OCI-LY1 (cell line): Measurements from ENCODE around the gene CLASRP.

Experiments used
- EZH2 ChIP-seq: fragments of 200-600 bp; sonication (generic), shearing (Covaris generic); IDR thresholded peaks from 2 replicates; pipeline ENCODE4 v1.8.0; 2017; ENCODE audit warnings: borderline replicate concordance, mixed run types, mild to moderate bottlenecking, antibody characterized with exemption, low read length, moderate library complexity, mixed read lengths
- TF ChIP-seq, protein P1 (sequence below): fragments of 200-600 bp; sonication (generic), shearing (Covaris generic); IDR thresholded peaks from 2 replicates; pipeline ENCODE4 v1.5.1; 2017; ENCODE audit warnings: mild to moderate bottlenecking, antibody characterized with exemption, low read length, moderate library complexity, mixed read lengths

DNA sequence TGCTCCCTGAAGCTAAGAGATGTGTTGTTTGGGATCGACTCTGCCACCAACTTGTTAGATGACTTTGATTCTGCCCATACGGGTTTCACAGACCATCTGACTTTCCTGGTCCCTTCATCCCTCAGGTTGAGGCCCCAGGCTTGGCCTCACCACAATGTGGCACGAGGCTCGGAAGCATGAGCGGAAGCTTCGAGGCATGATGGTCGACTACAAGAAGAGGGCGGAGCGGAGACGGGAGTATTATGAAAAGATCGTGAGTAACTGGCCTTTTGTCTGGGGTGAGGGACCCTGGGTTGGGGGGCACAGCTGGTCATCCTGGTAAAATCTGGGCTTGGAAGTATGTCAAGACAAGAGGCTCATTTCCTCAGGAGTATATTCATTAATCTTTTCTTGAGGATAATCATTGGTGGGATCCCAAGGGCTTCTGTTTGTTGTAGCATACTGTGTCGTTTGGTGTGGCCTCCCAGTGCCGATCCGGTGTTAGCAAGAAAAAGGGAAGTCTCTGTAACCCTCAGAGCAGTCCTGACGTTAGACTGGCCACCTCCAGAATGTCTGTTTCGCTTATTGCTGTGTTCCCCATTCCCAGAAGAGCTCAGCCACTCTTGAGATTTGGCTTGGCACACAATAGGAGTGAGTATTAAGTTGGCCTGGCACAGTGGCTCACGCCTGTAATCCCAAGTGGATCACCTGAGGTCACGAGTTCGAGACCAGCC lies 1.4 kb downstream of the CLASRP start:
- TF ChIP-seq, protein P1, sequence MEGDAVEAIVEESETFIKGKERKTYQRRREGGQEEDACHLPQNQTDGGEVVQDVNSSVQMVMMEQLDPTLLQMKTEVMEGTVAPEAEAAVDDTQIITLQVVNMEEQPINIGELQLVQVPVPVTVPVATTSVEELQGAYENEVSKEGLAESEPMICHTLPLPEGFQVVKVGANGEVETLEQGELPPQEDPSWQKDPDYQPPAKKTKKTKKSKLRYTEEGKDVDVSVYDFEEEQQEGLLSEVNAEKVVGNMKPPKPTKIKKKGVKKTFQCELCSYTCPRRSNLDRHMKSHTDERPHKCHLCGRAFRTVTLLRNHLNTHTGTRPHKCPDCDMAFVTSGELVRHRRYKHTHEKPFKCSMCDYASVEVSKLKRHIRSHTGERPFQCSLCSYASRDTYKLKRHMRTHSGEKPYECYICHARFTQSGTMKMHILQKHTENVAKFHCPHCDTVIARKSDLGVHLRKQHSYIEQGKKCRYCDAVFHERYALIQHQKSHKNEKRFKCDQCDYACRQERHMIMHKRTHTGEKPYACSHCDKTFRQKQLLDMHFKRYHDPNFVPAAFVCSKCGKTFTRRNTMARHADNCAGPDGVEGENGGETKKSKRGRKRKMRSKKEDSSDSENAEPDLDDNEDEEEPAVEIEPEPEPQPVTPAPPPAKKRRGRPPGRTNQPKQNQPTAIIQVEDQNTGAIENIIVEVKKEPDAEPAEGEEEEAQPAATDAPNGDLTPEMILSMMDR: no peak
- no peak for TF ChIP-seq EZH2
